Pulmonary artery endothelial cell (primary cell): ENCODE results near the gene LTB4R. TPM values are rescaled to one million over a fixed set of nuclear protein-coding genes. Genes with fewer than 3 reads are reported as not detected.
A peak's percentile ranks its signal among the peaks of the same experiment; 100 is the strongest.

ENCODE experiments used
- DNase-seq: peaks from one replicate; pipeline ENCODE4 v3.0.0-alpha.2; 2011; ENCODE audit warnings: low read depth, low spot score
- total RNA-seq: library from RNA; depleted of rRNA; stranded (reverse); fragments of >200 nt; gene quantifications from 2 replicates; pipeline ENCODE4 v1.2.3, GENCODE V29; 2014

LTB4R gene
- total RNA-seq, 1 donor from 2014 or later = 1.9 TPM

DNA sequence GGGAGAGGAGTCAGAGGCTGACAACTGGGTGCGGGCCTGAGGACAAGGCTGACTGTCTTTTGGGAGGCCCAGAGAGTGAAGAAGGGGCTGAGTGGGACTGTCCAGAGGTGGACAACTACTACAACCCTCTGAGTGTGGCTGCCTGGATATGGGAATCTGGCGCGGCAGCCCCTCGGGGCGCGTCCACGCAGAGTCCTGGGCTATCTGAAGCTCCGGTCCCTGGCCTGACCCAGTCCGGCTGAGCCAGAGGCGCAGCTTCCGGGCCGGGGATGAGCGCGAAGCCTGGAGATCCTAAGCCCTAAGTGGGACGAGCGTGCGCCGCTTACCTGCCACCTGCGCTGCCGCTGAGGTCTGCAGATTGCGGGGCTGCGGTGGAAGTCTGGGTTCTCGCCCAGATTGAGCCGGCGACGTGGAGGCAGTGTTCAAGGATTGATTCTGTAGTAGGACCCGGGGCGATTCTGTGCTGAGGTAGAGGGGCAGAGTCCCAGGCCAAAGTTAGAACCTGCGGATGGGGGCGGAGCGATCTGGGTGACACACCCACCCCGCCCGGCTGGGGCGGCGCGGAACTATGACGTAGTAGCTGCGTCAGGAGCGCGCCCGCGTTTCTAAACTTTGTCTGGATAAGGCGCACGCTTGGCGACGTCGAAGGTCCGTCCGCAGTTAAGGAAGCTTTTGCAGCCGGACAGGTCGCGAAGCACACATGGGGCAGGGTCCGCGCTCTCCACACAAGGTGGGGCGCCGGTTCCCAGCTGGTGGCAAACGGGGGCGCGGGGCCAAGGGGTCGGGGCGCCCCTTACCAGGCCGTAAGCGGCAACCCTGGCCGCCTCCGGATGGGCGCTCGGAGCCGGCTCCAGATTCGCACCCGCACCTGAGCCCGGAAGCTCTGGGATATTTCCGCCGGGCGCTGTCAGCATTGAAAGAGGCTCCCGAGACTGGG, 11.8 kb upstream of the LTB4R start, which contains the start of the genes DHRS1 and NOP9:
TSS of gene DHRS1 (minus strand) at position 526 of the 937 bp plus-strand sequence. CDS start 674 bp downstream, outside the sequence.
TSS of gene NOP9 (plus strand) at position 596 of the 937 bp plus-strand sequence. CDS start at position 701, 105 bp downstream.
- peak; percentile 59 for DNase-seq

DNA sequence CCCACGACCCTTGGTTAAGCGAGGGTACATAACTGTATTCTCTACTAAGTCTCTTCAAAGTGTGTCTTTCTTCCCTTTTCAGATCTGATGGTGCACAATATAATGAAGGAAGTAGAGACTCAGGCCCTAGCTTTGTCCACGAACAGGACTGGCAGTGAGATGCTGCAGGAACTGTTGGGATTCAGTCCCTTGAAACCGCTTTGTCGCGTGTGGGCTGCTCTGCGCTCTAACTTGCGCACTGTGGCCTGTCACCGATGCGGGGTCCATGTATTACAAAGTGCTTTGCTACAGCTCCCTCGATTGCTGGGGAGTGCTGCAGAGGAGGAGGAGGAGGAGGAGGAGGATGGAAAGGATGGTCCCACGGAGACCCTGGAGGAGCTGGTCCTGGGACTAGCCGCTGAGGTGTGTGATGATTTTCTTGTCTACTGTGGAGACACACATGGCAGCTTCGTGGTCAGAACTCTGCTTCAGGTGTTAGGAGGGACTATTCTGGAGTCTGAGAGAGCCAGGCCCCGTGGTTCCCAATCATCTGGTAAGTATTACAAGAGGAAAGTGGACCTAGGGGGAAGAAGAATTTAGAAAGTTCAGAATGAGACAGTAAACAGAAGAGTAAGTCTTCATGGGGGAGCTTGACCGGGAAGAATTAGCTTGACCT, 10.8 kb upstream of the LTB4R start:
- no peak for DNase-seq

DNA sequence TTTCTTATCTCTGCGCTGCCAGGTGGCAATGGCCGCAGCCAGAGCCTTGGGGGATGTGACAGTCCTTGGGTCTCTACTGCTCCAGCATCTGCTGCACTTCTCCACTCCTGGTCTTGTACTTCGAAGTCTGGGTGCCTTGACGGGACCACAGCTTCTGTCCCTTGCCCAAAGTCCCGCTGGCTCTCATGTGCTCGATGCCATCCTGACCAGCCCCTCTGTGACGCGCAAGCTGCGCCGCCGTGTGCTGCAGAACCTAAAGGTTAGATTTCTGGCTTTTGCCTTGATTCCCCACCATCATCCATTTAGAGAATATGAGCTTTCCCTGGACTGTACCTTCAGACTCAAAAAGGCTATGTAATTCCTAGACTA, 7.3 kb upstream of the LTB4R start:
- no peak for DNase-seq

DNA sequence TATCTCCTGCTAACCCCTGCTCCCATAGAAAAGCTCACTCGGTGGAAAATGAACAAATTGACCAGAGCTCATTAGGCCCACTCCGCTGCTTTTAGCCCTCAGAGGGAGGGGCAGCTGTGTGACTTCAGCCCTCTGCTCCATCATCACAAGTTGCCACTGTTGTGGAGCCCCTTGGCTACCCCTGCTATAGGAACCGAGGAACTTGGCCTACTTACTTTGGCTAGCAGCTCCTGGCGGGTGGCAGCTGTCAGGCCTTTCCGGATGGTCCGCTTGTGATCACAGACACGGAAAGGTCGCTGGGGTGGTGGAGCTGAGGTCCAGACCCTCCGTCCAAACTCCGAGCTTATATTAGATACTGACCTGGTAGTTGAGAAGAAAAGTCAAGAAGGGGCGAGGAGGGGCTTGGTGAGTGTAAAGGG, 4.1 kb upstream of the LTB4R start:
- DNase-seq = no peak

DNA sequence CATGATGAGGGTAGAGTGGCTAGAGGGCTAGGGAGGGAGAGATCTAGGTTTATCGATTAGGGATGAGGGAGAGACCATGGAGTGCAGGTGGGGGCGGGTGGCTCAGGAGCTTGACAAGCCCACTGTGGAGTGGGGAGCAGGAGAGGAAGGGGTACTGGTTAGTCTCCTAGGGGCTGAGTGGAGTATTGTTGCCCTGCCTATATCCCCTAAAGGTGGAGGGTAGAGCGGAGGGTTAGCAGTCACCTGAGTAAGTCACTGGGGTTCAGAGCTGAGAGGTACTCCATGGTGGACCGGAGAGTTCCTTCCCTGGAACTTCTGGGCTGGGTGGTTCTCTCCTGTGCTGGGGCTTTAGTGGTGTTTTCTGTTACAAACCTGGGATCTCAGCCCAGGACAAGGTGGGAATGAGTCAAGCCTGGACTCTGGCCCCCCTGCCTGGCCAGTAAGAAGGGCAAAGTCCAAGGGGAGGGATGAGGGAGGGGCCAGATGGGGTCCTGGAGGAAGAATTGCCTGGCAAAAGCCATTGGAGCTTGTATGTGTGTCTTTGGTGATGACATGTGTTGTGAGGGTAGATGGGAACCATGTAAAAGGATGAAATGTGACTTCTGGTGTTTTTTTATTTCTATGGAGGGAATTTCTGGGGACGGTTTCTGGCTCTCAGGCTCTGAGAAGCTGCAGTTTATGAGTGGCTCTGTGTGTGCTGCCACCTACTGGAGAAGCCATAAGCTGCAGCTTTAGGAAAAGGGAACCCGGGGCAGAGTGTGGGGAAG, 3.5 kb upstream of the LTB4R start, which contains the start of gene CIDEB:
TSS of gene CIDEB (minus strand) at position 403 of the 767 bp plus-strand sequence. CDS start at position 284, 119 bp downstream.
- DNase-seq = no peak

DNA sequence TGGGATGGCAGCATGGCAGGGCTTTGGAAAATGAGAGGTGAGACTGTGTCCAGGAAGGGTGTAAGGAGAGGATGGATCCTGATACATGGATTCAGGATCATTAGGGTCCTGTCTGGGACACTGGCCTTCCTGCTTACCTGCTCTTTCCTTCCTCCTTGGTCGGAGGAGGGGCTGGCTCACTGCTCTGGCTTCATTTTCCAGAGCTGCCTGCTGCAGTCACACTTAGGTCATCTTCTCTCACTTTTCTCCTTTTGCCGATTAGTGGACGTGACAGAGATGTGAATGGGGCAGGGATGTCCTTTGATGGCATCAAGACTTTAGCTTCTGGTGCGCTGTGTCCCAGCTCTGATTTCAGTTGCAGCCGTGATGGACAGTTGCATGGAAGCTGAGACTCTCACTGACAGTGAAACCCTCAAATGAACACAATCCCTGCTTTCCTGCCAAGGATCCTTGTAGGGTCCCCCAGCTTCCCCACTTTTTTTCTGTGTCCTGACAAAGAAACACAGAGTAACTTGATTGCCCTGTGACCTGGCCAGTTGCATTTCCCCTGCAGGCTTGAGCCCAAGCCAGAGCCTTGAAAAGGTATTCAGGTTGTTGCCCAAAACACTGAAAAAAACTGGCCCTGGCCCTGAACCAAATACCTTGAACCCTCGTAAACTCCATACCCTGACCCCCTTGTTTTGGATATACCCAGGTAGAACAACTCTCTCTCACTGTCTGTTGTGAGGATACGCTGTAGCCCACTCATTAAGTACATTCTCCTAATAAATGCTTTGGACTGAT, 2.8 kb upstream of the LTB4R start:
- DNase-seq = no peak

DNA sequence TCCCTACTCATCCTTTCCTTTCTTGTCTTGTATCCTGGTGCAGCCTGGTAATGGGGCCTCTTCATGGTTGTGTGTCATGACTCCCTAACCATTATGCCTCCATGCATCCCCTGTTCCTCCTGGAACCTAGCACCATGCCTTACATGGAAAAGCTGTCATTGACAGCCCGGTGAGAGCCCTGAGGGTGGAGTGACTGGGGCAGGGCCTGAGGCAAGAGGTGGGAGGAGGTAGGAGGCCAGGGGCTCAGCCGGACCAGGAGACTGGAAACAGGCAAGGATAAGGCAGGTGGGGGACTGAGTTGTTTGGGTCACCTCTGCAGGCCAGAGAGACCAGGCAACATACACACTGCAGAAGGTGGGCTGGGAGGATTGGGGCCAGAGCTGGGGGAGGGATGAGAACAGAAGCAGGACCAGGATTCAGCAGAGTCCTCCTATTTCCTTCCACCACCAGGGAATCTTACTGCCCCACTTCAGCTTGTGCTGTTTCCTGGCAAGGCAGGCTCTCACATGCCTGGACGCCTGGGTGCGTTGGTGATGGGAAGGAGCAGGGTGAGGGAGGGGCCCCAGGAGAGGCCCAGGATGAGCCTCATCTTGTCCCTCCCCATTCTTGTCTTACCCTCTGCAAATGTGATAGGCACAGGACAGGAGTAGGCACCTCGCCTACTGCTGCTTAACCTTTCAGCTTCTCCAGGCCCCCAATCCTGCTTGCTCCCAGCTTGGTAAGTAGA, 1.6 kb upstream of the LTB4R start, which contains the start of gene LTB4R2:
TSS of gene LTB4R2 (plus strand) at position 603 of the 727 bp plus-strand sequence. CDS start 525 bp downstream, outside the sequence.
- DNase-seq = no peak

DNA sequence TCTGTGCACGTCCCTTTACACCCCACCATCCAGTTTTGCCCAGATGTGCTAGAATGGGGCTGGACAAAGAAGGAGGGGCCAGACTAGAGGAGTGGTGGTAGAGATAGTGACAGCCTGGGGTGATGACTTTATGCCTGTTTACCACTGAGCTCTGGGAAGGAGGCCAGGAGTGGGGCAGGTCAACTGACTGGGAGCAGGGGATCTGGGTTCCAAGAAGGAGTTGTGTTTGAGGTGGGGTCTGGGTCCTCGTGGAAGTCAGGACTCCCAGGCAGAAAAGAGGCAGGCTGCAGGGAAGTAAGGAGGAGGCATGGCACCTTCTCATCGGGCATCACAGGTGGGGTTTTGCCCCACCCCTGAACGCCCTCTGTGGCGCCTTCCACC, 1.0 kb upstream of the LTB4R start:
- DNase-seq = no peak

DNA sequence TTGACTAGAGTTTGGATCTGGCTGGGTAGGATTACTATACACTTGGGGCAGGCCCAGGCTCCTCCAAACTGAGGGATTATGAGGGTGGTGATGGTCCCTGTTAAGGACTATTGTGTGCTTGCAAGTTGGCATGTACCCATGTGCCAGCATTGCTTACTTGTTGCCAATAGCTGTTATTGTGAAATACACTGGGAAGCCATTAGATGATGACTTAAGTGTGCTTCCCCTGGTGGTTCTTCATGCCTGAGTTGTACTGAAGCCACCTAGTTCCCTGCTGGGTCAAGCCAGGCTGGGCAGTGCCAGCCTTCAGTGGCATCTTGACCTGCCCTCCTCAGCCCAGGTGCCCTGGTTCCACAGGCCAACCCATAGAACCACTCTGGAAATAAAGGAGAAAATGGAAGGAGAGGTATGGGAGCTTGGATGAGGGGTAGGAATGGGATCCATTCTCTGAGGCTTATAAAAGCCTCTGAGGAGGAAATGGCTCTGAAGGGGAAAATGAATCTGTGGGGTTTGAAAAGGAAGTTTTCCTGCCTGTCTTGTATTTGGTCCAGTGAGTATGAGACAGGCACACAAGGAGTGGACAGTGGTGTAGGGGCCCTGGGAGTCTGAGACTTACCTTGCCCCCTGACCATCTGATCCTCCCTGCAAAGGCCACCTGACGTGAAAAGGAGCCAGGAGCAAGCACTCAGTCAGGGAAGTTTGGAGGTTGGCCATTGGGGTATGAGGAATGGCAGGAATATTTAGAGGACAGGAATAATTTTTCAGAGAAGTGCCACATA, 724 bp downstream of the LTB4R start:
- no peak for DNase-seq

DNA sequence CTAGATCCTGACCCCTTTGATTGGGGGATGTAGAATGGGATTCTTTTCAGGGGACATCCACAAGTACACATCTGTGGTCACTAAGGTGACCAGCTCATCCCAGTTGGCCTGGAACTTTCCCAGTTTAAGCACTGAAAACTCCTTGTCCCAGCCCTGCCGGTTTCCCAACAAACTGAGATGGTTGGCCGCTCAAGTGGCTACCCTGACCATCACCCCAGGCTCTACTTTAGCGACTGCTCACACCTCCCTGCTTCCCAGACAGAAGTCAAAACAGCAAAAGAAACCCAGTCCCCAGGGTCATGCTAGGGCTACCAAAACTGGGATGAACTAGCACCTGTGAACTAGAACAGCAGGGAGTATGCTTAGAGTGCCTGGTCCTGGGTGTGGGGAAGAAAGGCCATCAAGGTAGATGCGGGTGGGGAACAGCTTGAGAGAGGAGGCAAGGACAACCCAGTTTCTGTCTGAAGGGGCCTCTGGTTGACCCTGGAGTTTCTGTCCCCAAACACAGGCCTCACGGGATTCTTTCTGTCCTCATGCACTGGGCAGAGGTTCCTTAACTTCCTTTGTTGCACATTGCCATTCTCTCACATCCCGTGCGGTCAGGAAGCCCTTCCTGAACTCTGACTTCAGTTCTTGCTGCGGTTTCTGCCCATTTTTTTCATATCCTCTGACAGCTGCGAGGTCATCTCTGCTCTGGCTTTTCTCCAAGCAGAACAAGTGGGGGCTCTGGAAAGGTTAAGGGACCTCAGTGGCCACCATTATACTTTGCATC, 1.6 kb downstream of the LTB4R start:
- DNase-seq = peak; percentile 63

DNA sequence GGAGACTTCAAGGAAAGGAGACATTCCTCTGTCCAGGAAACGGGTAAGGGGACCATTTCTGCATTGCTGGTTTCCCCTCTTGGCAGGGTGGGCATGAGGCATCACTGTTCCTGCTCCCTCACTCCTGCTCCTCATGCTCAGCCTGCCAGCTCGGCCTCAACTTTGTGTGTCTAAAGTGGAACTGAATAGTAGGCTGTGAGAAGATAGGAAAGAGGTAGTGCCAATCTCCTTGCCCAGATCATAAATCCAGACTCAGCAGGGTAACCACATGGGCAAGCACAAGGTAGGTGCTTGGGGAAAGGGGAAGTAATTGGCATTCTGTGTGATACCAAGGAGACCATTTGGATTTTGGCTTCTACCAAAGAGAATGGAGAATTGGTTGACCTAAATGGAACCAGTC, 2.6 kb downstream of the LTB4R start:
- DNase-seq = no peak

DNA sequence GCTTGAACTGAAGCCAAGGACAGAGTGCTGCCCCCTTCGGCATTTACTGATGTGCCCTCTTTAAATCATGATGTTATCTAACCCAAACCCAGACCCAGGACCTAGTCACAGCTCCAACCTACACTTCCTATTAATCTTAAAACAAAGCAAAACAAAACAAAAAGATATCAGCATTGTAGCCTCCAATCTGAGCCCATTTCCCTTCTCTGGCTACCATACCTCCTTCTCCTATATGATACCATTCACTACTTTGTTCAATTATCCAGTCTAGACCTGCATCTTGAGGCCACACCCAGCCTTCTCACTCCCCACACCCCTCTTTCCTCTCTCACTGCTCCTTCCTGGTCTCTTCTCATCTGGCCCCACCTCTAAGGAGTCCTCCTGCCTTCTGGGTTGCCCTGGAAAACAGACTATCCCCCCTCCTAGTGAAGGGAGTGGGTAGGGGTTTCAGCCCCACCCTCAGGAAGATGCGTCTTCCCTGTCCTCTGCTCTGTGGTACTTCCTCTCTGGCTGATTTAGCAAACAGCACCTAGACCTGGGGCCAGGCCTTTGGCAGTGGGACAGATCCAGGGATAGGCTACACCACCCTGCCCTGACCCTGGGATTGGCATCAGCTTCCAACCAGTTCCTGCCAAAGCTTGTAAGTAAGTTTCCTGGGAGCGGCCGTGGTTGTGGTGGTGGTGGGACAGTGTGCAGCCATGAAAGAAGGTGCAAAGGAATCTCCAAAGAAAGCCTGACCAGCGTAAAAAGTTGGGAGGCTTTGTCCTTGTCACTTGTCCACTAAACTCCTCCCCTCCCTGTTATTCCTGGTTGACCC, 3.3 kb downstream of the LTB4R start:
- no peak for DNase-seq

DNA sequence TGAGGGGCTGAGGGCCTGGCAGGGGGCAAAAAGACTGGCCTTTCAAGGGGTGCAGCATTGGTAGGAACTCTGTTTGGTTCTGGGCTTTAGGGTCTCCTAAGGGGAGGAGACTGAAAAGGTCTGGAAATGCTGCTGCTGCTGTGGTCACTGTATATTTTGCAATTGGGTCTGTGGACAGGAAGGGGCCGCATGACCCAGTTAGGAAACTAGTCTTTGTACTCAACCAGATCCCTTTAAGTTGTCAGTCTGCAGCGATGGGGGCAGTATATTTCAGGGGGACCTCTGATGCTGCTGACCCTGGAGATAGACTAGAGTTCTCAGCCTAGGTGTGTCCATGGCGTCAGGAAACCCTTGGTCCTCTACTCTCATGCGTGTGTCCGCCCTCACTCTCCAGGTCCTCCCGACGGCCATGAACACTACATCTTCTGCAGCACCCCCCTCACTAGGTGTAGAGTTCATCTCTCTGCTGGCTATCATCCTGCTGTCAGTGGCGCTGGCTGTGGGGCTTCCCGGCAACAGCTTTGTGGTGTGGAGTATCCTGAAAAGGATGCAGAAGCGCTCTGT, 4.0 kb downstream of the LTB4R start:
- DNase-seq = no peak

DNA sequence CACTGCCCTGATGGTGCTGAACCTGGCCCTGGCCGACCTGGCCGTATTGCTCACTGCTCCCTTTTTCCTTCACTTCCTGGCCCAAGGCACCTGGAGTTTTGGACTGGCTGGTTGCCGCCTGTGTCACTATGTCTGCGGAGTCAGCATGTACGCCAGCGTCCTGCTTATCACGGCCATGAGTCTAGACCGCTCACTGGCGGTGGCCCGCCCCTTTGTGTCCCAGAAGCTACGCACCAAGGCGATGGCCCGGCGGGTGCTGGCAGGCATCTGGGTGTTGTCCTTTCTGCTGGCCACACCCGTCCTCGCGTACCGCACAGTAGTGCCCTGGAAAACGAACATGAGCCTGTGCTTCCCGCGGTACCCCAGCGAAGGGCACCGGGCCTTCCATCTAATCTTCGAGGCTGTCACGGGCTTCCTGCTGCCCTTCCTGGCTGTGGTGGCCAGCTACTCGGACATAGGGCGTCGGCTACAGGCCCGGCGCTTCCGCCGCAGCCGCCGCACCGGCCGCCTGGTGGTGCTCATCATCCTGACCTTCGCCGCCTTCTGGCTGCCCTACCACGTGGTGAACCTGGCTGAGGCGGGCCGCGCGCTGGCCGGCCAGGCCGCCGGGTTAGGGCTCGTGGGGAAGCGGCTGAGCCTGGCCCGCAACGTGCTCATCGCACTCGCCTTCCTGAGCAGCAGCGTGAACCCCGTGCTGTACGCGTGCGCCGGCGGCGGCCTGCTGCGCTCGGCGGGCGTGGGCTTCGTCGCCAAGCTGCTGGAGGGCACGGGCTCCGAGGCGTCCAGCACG, 4.7 kb downstream of the LTB4R start:
- DNase-seq = no peak

DNA sequence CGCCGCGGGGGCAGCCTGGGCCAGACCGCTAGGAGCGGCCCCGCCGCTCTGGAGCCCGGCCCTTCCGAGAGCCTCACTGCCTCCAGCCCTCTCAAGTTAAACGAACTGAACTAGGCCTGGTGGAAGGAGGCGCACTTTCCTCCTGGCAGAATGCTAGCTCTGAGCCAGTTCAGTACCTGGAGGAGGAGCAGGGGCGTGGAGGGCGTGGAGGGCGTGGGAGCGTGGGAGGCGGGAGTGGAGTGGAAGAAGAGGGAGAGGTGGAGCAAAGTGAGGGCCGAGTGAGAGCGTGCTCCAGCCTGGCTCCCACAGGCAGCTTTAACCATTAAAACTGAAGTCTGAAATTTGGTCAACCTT, 5.3 kb downstream of the LTB4R start:
- DNase-seq = no peak

DNA sequence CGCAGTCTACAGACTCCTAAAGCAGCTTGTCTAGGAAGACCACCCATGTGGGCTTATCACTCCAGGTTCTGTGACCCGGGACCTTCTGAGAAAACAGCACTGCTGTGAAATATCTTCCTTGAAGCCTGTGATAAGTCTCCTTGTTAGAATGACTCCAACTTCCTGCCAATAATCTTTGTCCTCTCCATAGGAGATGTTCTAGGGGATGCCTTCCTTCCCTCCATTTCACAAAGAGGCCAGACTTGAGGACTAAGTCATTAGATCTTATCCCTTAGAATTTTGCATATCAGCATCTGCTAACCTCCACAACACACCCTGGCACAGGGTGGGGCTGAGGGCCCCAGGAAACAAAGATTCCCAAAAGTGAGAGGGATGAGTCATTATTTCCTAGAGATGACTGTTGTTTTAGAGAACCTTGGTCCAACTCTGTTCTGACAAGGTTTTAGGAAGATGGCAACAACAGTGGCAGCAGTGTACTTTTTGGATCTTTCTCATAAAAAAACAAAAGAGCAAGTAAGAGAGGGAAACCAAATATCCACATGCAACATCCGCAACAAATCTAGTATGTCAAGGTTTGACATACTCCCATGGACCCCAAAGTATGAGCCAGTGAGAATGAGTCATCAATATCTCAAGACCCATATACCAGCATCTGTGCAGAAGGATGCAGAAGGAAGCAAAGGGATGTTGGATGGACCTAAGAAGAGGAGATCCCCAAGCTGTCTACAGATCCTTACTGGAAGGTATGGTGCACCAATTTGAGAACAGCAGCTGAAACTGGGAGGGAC, 6.0 kb downstream of the LTB4R start:
- DNase-seq = no peak
